Left ventricle myocardium inferior (tissue), 1 donor: ENCODE data around the gene VTI1A. TPM values are rescaled to one million over a fixed set of nuclear protein-coding genes. Genes with fewer than 3 reads are reported as not detected.
"Not testable (repeated sequence)": the region's sequence is repeated elsewhere in the genome, so short reads cannot be mapped to it uniquely, and the experiment has no call there.

ENCODE experiments used
- DNase-seq: peaks from one replicate; pipeline ENCODE4 v3.0.0-alpha.2; 2020
- H3K27ac ChIP-seq: fragments of 200-600 bp; replicated peaks from 2 replicates; pipeline ENCODE4 v1.8.0; 2021
- H3K27me3 ChIP-seq: fragments of 200-600 bp; 2 replicates; pipeline ENCODE4 v1.8.0; 2021; ENCODE audit warnings: low read depth
- H3K36me3 ChIP-seq: fragments of 200-600 bp; 2 replicates; pipeline ENCODE4 v1.8.0; 2021
- H3K4me1 ChIP-seq: fragments of 200-600 bp; 2 replicates; pipeline ENCODE4 v1.8.0; 2021
- H3K4me3 ChIP-seq: fragments of 200-600 bp; 2 replicates; pipeline ENCODE4 v1.8.0; 2021; ENCODE audit warnings: mild to moderate bottlenecking, moderate library complexity
- H3K9me3 ChIP-seq: fragments of 200-600 bp; replicated peaks from 2 replicates; pipeline ENCODE4 v1.8.0; 2021
- CTCF ChIP-seq: fragments of 200-600 bp; IDR thresholded peaks from 2 replicates; pipeline ENCODE4 v1.8.0; 2021; ENCODE audit warnings: antibody characterized with exemption, mild to moderate bottlenecking, borderline replicate concordance
- intact Hi-C: fragments of 100-400 bp; cut with micrococcal nuclease; formaldehyde crosslinking; loops from one replicate; pipeline ENCODE4 v1.11.0; 2022
- total RNA-seq: library from RNA; stranded (reverse); fragmentation: NEBNext Ultra II Directional; extraction: Animal tissue kit (Norgen Biotek cat#: 25700); gene quantifications from one replicate; pipeline ENCODE4 v1.2.1, GENCODE V29; 2021
- donor health status: DM: no; HTN: yes; CAD: no; lungs with severe emphysema.

Gene VTI1A
- total RNA-seq, 1 donor from 2014 or later = 20.5 TPM

- Histone ChIP-seq H3K4me1 (no peaks in the 10 kb centered on the region), H3K36me3 (no peaks in the 10 kb centered on the region), H3K27me3 (no peaks in the 10 kb centered on the region), H3K4me3 (no peak overlapping the region), H3K9me3 (no peaks in the 10 kb centered on the region), H3K27ac (no peak overlapping the region)
- no peak for TF ChIP-seq CTCF
- intact Hi-C loops = no loop called here
- DNase-seq = no peak
Measured at GRCh38 chr10:112587729-112588128, 140.7 kb downstream of the VTI1A start.

DNA sequence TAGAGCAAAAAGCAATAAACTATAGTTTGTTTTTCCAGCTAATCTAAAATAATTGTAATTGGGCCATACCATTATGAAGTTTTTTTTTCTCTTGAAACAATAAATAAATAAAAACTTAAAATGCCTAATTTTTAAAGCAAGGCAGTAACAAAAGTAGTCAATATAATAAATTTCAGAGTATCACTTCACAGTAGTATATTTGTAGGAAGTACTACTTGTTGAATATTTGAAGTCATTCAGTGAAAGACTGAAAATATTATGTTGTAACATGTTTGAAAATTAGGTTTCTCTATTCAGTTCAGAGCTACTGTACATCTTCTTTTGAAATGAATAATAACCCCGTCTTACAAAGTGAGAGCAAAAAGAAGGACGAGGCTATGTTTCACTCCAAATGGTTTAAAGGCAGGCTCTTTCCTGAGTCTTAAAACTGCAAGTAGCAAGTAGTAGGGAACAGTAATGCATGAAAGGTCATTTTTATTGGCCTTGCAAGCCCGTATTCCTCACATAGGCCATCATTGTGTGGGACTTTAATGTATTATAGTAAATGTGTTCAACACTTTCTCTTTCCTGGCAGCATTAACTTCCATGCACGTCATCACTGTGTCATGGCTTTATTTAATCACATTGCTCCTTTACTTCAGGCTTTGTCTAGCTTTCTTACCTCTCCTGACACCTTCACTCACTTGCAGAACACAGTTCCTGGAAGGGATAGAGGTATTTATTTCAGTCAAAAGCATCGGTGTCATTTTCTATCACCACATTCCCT lies 141.4 kb downstream of the VTI1A start:
- no peaks in the 10 kb centered on the region for H3K9me3 ChIP-seq
- no peak overlapping the region for H3K27ac ChIP-seq
- H3K4me1 ChIP-seq = no peaks in the 10 kb centered on the region
- H3K4me3 ChIP-seq = no peak overlapping the region
- DNase-seq = no peak
- H3K36me3 ChIP-seq = no peaks in the 10 kb centered on the region
- no peak for TF ChIP-seq CTCF
- H3K27me3 ChIP-seq = no peaks in the 10 kb centered on the region
- intact Hi-C loops = no loop called here

- Histone ChIP-seq H3K36me3 (no peaks in the 10 kb centered on the region), H3K4me1 (no peaks in the 10 kb centered on the region), H3K27ac (no peak overlapping the region), H3K9me3 (no peaks in the 10 kb centered on the region), H3K27me3 (no peaks in the 10 kb centered on the region), H3K4me3 (no peak overlapping the region)
- intact Hi-C loops = no loop called here
- DNase-seq = no peak
- no peak for TF ChIP-seq CTCF
Measured at GRCh38 chr10:112589081-112589480, 142.1 kb downstream of the VTI1A start.

DNA sequence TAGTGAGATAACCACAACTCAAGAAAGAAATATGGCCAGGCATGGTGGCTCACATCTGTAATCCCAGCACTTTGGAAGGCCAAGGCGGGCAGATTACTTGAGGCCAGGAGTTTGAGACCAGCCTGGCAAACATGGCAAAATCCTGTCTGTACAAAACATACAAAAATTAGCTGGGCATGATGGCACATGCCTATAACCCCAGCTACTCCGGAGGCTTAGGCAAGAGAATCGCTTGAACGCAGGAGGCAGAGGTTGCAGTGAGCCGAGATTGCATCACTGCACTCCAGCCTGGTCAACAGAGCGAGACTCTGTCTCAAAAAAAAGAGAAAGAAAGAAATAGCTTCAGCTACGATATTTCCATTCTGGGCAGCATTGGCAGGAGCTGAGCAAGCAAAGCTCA lies 143.8 kb downstream of the VTI1A start:
- H3K27ac ChIP-seq, H3K4me3 ChIP-seq, H3K27me3 ChIP-seq, DNase-seq, intact Hi-C loops, H3K9me3 ChIP-seq, H3K4me1 ChIP-seq, H3K36me3 ChIP-seq: not testable (repeated sequence)

GRCh38 chr10:112593023-112593422 lies 146.0 kb downstream of the VTI1A start:
- Histone ChIP-seq H3K9me3 (no peaks in the 10 kb centered on the region), H3K27ac (no peak overlapping the region), H3K4me3 (no peak overlapping the region), H3K4me1 (no peaks in the 10 kb centered on the region), H3K36me3 (no peaks in the 10 kb centered on the region), H3K27me3 (no peaks in the 10 kb centered on the region)
- intact Hi-C loops = no loop called here
- no peak for TF ChIP-seq CTCF
- DNase-seq = no peak

DNA sequence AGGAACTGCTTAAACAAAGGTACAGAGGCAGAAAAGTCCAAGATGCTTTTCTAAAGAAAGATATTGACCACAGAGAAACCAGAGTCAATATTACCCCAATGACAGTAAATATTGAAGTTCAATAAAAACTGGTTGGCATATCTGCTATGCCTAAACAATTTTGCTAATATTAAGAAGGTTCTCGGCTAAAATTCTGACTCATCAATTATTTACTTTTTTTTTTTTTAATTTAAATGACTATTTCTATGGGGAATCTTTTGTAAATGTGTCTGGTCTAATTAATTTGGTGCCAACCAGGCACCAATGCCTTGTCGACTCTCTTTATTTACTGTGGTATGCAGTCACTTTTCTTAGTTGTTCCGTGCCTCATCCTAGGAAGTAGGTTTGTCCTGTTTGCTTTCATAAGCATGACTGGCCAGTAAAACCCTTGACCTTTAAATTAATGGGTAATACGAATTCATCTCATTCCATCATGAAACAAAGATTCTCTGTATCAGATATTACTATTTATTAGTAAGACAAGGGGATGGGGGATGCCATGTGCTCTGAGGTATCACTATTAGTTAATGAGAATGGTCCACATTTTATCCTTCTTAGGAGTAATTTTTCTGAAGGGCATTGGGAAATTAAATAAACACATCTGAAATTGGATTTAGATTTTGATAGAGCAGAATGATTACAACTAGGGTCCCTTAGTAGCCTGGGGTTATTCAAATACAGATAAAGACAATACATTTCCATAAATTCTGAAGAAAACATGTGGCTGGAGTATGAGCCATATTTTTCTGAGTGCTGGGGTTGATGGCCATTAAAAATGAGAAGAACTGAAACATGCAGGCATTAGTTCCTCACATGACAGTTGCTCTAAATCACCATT lies 154.4 kb downstream of the VTI1A start:
- intact Hi-C loops = no loop called here
- no peak for DNase-seq
- H3K27ac ChIP-seq = no peak overlapping the region
- no peak overlapping the region for H3K4me3 ChIP-seq
- H3K27me3 ChIP-seq = no peaks in the 10 kb centered on the region
- peaks cover 5% of the 10 kb centered on the region for H3K36me3 ChIP-seq
- H3K9me3 ChIP-seq = no peaks in the 10 kb centered on the region
- H3K4me1 ChIP-seq = no peaks in the 10 kb centered on the region
- TF ChIP-seq CTCF = no peak
